GM23248 (cell line): ENCODE data around the gene ZNF532.

Experiments
- EZH2 ChIP-seq: fragments of 200-600 bp; sonication (generic); IDR thresholded peaks from 2 replicates; pipeline ENCODE4 v1.6.1; 2018; ENCODE audit warnings: antibody characterized with exemption, mild to moderate bottlenecking; ENCODE audit not compliant: insufficient read depth, poor library complexity, severe bottlenecking
- EZH2phosphoT487 ChIP-seq: fragments of 200-600 bp; sonication (generic); IDR thresholded peaks from 2 replicates; pipeline ENCODE4 v1.6.1; 2018; ENCODE audit warnings: antibody characterized with exemption, moderate library complexity, mild to moderate bottlenecking, low read depth; ENCODE audit not compliant: insufficient read depth

- no peak for TF ChIP-seq EZH2
- no peak for TF ChIP-seq EZH2phosphoT487
These were observed 90.3 kb downstream of the ZNF532 start for GRCh38 chr18:58955001-58955400.
